ENCODE results near the gene CIRBP.
"Not testable (repeated sequence)": the region's sequence is repeated elsewhere in the genome, so short reads cannot be mapped to it uniquely, and the experiment has no call there.

Gene CIRBP

GRCh38 chr19:1245494-1246264 lies 23.5 kb upstream of the CIRBP start:
- H3K4me3 ChIP-seq (replicated peaks; ENCODE audit: low read depth, low read length) = no peak overlapping the region
- TF ChIP-seq CTCF (IDR thresholded peaks at IDR 0.05; ENCODE audit: low read depth, low read length, missing control alignments) = no peak
- DNase-seq (ENCODE audit: extremely low read depth, low read depth) = no peak

GRCh38 chr19:1246265-1247087 lies 22.7 kb upstream of the CIRBP start:
- H3K4me3 ChIP-seq (replicated peaks; ENCODE audit: low read depth, low read length) = not testable (repeated sequence)

GRCh38 chr19:1247748-1248138 lies 21.4 kb upstream of the CIRBP start:
- no peak for TF ChIP-seq CTCF (IDR thresholded peaks at IDR 0.05; ENCODE audit: low read depth, low read length, missing control alignments)
- no peak for DNase-seq (ENCODE audit: extremely low read depth, low read depth)
- H3K4me3 ChIP-seq (replicated peaks; ENCODE audit: low read depth, low read length) = peak overlapping the region; percentile 57

More at GRCh38 chr19:1246265-1247087, 22.7 kb upstream of the CIRBP start:
- DNase-seq (ENCODE audit: extremely low read depth, low read depth) = not testable (repeated sequence)

GRCh38 chr19:1248139-1248785 lies 20.9 kb upstream of the CIRBP start, which contains the start of gene MIDN:
MIDN (plus strand) TSS chr19:1248583; CDS start chr19:1250297, 1,714 bp downstream.
- H3K4me3 ChIP-seq (replicated peaks; ENCODE audit: low read depth, low read length) = peak within 1 kb of the TSS; percentile 57
- TF ChIP-seq CTCF (IDR thresholded peaks at IDR 0.05; ENCODE audit: low read depth, low read length, missing control alignments) = peak; percentile 45
- no peak for DNase-seq (ENCODE audit: extremely low read depth, low read depth)

GRCh38 chr19:1248786-1249297 lies 20.3 kb upstream of the CIRBP start:
- TF ChIP-seq CTCF (IDR thresholded peaks at IDR 0.05; ENCODE audit: low read depth, low read length, missing control alignments) = peak; percentile 51
- no peak for DNase-seq (ENCODE audit: extremely low read depth, low read depth)
- peak overlapping the region; percentile 57 for H3K4me3 ChIP-seq (replicated peaks; ENCODE audit: low read depth, low read length)

- no peak for DNase-seq (ENCODE audit: extremely low read depth, low read depth)
- no peak for TF ChIP-seq CTCF (IDR thresholded peaks at IDR 0.05; ENCODE audit: low read depth, low read length, missing control alignments)
- H3K4me3 ChIP-seq (replicated peaks; ENCODE audit: low read depth, low read length) = peak overlapping the region; percentile 77
Measured at GRCh38 chr19:1249298-1249989, 19.7 kb upstream of the CIRBP start.

Data from HFF-Myc (cell line).